Left lobe of liver (tissue), 2 donors: ENCODE measurements around the gene MICA. TPM values are rescaled to one million over a fixed set of nuclear protein-coding genes. Genes with fewer than 3 reads are reported as not detected.
"Not testable (repeated sequence)": the region's sequence is repeated elsewhere in the genome, so short reads cannot be mapped to it uniquely, and the experiment has no call there.

Experiments
- ATAC-seq: fragments of 200-7000 bp; cut with Tn5 transposase; one replicate; pipeline ENCODE4 v1.9.1; 2020; ENCODE audit warnings: mild to moderate bottlenecking, moderate library complexity
- DNase-seq: peaks from one replicate; pipeline ENCODE4 v3.0.0-alpha.2; 2020; ENCODE audit warnings: low spot score
- total RNA-seq: library from RNA; stranded (reverse); gene quantifications from one replicate; pipeline ENCODE4 v1.2.1, GENCODE V29; 2021
- donor health status: DM: no; HTN: no; CAD: no; lungs with moderate emphysema.
- donor health status: DM: no; HTN: yes; CAD: no.

Gene MICA
- 6.3 TPM for total RNA-seq

- ATAC-seq: peak; percentile 71
- DNase-seq: peak; percentile 87
These were observed at the start of gene MICA for GRCh38 chr6:31403283-31404060. Gene MICA, plus strand, starts transcription at chr6:31403595. Its CDS starts 38 bp downstream, at chr6:31403633.

GRCh38 chr6:31354158-31354863 lies 49.1 kb upstream of the MICA start:
- no peak for ATAC-seq

GRCh38 chr6:31354864-31355582 lies 48.4 kb upstream of the MICA start:
- ATAC-seq: no peak
- DNase-seq: no peak

More at GRCh38 chr6:31354158-31354863, 49.1 kb upstream of the MICA start:
- no peak for DNase-seq

- DNase-seq: no peak
- no peak for ATAC-seq
These were observed 47.8 kb upstream of the MICA start for GRCh38 chr6:31355583-31355948.

- DNase-seq (peak; percentile 63), ATAC-seq (peak; percentile 68)
These were observed 47.0 kb upstream of the MICA start for GRCh38 chr6:31356216-31356945.

- ATAC-seq (peak; percentile 95), DNase-seq (peak; percentile 74)
These were observed 46.4 kb upstream of the MICA start, which contains the start of gene HLA-B for GRCh38 chr6:31356946-31357466. Gene HLA-B, minus strand, starts transcription at chr6:31357179. Its CDS starts 21 bp downstream, at chr6:31357158.

- ATAC-seq: peak; percentile 19
- no peak for DNase-seq
These were observed 45.5 kb upstream of the MICA start for GRCh38 chr6:31357886-31358285.

GRCh38 chr6:31358302-31358701 lies 45.1 kb upstream of the MICA start:
- DNase-seq (no peak), ATAC-seq (no peak)

- DNase-seq: no peak
- no peak for ATAC-seq
These were observed 43.8 kb upstream of the MICA start for GRCh38 chr6:31359581-31359980.

- ATAC-seq (no peak), DNase-seq (no peak)
These were observed 40.6 kb upstream of the MICA start for GRCh38 chr6:31362751-31363150.

GRCh38 chr6:31363811-31364210 lies 39.6 kb upstream of the MICA start:
- DNase-seq: no peak
- no peak for ATAC-seq

- no peak for ATAC-seq
- no peak for DNase-seq
These were observed 37.5 kb upstream of the MICA start for GRCh38 chr6:31365864-31366263.

GRCh38 chr6:31366693-31367470 lies 36.5 kb upstream of the MICA start:
- DNase-seq (peak; percentile 92), ATAC-seq (peak; percentile 100)

GRCh38 chr6:31368461-31368860 lies 34.9 kb upstream of the MICA start:
- ATAC-seq (no peak), DNase-seq (no peak)

- not testable (repeated sequence) for ATAC-seq, DNase-seq
These were observed 29.3 kb upstream of the MICA start for GRCh38 chr6:31374118-31374517.

- no peak for DNase-seq
- no peak for ATAC-seq
These were observed 27.7 kb upstream of the MICA start for GRCh38 chr6:31375699-31376098.

- no peak for DNase-seq
These were observed 26.4 kb upstream of the MICA start for GRCh38 chr6:31377029-31377428.

GRCh38 chr6:31378062-31378720 lies 25.2 kb upstream of the MICA start:
- DNase-seq: no peak
- ATAC-seq: peak; percentile 48

More at GRCh38 chr6:31377029-31377428, 26.4 kb upstream of the MICA start:
- ATAC-seq: no peak

GRCh38 chr6:31378721-31379103 lies 24.7 kb upstream of the MICA start:
- DNase-seq (no peak), ATAC-seq (no peak)
